ENCODE results near the gene ARHGDIB. TPM values are rescaled to one million over a fixed set of nuclear protein-coding genes. Genes with fewer than 3 reads are reported as not detected.

The ARHGDIB gene
- total RNA-seq, 2 experiments from 2014 or later: 1,588 to 1,891 TPM

GRCh38 chr12:14950982-14951746 is 10.2 kb downstream of the ARHGDIB start:
- ChIA-PET CTCF (no interaction called here), POLR2A (no interaction called here)
- no peaks in the 10 kb centered on the region for H3K9me3 Mint-ChIP-seq
- peak overlapping the region; percentile 73 for H3K4me3 Mint-ChIP-seq
- peaks cover 90% of the 10 kb centered on the region for H3K4me1 Mint-ChIP-seq
- no peaks in the 10 kb centered on the region for H3K27me3 Mint-ChIP-seq
- H3K27ac Mint-ChIP-seq: peak overlapping the region; percentile 91
- H3K36me3 Mint-ChIP-seq (ENCODE audit: low read depth): peaks cover 85% of the 10 kb centered on the region
- DNase-seq: no peak

DNA sequence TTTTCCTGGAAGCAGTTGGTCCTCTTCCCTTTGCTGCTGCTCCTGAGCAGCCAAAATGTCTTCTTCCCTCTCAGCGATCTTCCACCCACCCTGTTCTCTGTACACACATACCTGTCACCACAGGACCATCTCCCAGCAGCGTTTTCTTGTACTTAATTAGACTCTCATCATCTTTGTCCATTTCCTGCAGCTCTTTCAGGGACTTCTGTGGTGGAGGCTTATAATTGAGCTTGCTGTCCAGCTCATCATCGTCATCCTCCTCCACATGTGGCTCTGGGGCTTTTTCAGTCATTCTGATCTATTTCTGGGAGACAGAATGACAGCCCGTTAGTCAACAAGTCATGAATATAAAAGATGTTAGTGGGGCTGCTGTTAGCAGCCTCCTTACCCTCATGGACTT is 11.0 kb downstream of the ARHGDIB start:
- POLR2A ChIA-PET: no interaction called here
- Mint-ChIP-seq H3K36me3 (ENCODE audit: low read depth) (peaks cover 87% of the 10 kb centered on the region), H3K27ac (peak overlapping the region; percentile 90), H3K27me3 (no peaks in the 10 kb centered on the region), H3K9me3 (no peaks in the 10 kb centered on the region), H3K4me3 (peak overlapping the region; percentile 73), H3K4me1 (peaks cover 90% of the 10 kb centered on the region)
- CTCF ChIA-PET: no interaction called here
- no peak for DNase-seq

- peaks cover 94% of the 10 kb centered on the region for H3K4me1 Mint-ChIP-seq
- ChIA-PET POLR2A (no interaction called here), CTCF (no interaction called here)
- peaks cover 92% of the 10 kb centered on the region for H3K36me3 Mint-ChIP-seq (ENCODE audit: low read depth)
- H3K27me3 Mint-ChIP-seq: no peaks in the 10 kb centered on the region
- H3K9me3 Mint-ChIP-seq: no peaks in the 10 kb centered on the region
- peak overlapping the region; percentile 73 for H3K4me3 Mint-ChIP-seq
- no peak for DNase-seq
- H3K27ac Mint-ChIP-seq: peak overlapping the region; percentile 90
These were observed 11.8 kb downstream of the ARHGDIB start for GRCh38 chr12:14949631-14950030.

GRCh38 chr12:14948672-14949071 is 12.7 kb downstream of the ARHGDIB start:
- ChIA-PET CTCF (interaction anchor here (0.6 to 1.5 kb wide), 5 partner anchors 9 to 26 kb away, joined by 3 to 4 read pairs (median 4); partner anchors contain the start of gene ARHGDIB), POLR2A (interaction anchor here (0.6 to 1.3 kb wide), 3 partner anchors 10 to 175 kb away, joined by 3 to 6 read pairs (median 3); partner anchors contain the start of gene ARHGDIB)
- peaks cover 86% of the 10 kb centered on the region for H3K4me1 Mint-ChIP-seq
- no peaks in the 10 kb centered on the region for H3K9me3 Mint-ChIP-seq
- peak overlapping the region; percentile 73 for H3K4me3 Mint-ChIP-seq
- peak; percentile 78 for DNase-seq
- peaks cover 86% of the 10 kb centered on the region for H3K36me3 Mint-ChIP-seq (ENCODE audit: low read depth)
- peak overlapping the region; percentile 90 for H3K27ac Mint-ChIP-seq
- no peaks in the 10 kb centered on the region for H3K27me3 Mint-ChIP-seq

DNA sequence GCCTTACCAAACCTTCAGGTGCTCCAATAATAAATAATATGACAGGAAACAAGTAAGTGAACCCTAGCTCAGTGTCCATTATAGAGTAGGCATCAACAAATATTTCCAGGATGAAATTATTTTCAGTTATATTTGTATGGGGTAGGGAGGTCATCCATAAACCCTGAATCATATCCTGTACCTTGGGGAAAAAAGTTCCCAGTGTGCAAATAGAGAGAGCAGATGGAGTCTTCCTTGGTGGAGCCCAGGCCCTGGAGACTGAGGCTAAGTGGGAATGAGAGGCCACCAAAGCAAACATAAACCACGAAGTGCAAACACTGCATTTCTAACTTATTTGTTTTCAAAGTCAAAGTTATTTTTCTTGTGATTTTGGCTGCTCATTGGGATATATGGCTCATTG is 14.5 kb downstream of the ARHGDIB start:
- ChIA-PET POLR2A (no interaction called here), CTCF (no interaction called here)
- Mint-ChIP-seq H3K27ac (peak overlapping the region; percentile 42), H3K4me3 (no peak overlapping the region), H3K36me3 (ENCODE audit: low read depth) (peaks cover 85% of the 10 kb centered on the region), H3K4me1 (peaks cover 78% of the 10 kb centered on the region), H3K27me3 (no peaks in the 10 kb centered on the region), H3K9me3 (no peaks in the 10 kb centered on the region)
- no peak for DNase-seq

DNA sequence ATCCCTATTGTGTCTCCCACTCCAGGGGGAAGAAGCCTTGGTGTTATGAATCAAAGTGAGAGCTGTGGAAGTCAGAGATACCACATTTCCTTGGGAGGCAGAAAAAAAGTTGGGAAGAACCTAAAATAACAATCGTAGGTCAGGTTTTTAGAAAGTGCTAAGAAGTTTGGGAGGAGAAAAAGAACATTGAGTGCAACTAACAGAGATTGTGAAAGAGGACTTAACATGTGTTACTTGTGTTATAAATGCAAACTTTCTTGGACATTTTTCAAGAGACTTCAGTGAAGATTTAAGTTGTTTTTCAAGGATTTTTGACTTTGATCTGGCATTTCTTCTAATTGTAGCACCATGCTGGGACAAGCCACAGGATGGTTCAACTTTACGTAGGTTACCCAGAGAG is 15.2 kb downstream of the ARHGDIB start:
- POLR2A ChIA-PET: no interaction called here
- no peaks in the 10 kb centered on the region for H3K9me3 Mint-ChIP-seq
- peaks cover 87% of the 10 kb centered on the region for H3K36me3 Mint-ChIP-seq (ENCODE audit: low read depth)
- H3K4me1 Mint-ChIP-seq: peaks cover 73% of the 10 kb centered on the region
- no peaks in the 10 kb centered on the region for H3K27me3 Mint-ChIP-seq
- H3K27ac Mint-ChIP-seq: peak overlapping the region; percentile 48
- DNase-seq: no peak
- H3K4me3 Mint-ChIP-seq: no peak overlapping the region
- CTCF ChIA-PET: interaction anchor here (1.4 kb wide), 1 partner anchor 9 kb away, joined by 5 read pairs; no protein-coding TSS in a partner anchor

DNA sequence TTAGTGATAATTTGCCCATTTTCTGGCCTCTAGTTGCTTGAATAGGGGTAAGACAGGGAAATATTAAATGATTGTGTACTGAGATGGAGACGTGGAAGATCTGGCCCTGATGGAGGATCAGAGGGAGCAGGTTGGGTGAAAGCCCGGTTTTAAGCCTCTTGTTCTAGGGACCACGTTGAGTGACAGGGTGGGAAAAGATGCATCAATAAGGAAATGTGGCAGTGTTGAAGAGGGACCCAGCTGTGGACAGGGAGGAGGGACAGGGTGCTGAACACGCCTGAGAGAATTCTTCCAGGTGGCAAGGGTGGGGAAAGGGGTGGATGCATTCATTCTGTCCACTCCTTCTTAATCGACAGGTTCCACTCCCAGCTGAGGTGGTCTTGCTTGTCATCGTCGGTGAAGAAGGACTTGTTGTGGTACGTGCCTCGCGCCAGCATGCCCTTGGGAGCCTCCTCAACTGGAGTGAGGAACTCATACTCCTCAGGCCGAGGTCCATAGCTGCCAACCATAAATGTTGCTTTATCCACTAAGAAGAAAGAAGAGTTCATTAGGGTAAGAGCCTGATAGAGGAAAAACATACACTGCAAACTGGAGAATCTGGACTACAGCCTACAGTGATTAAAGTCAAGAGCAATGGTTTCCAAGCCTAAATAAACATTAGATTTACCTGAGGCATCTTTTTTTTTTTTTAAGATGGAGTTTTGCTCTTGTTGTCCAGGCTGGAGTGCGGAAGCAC is 19.0 kb downstream of the ARHGDIB start:
- DNase-seq: no peak
- Mint-ChIP-seq H3K27ac (peak overlapping the region; percentile 10), H3K36me3 (ENCODE audit: low read depth) (peaks cover 86% of the 10 kb centered on the region), H3K27me3 (no peaks in the 10 kb centered on the region), H3K4me1 (peaks cover 59% of the 10 kb centered on the region), H3K9me3 (no peaks in the 10 kb centered on the region), H3K4me3 (no peak overlapping the region)
- CTCF ChIA-PET: no interaction called here
- POLR2A ChIA-PET: no interaction called here

DNA sequence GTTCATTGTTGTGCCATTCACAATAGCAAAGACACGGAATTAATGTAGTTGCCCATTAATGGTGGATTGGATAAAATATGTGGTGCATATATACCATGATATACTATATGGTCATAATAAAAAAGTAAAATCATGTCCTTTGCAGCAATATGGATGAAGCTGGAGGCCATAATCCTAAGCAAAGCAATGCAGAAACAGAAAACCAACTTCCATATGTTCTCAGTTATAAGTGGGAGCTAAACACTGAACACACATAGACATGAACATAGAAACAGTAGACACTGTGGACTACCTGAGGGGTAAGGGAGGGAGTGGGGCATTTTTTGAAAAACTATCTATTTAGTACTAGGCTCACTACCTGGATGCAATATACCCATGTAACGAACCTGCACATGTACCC is 20.0 kb downstream of the ARHGDIB start:
- ChIA-PET CTCF (interaction anchor here (0.7 kb wide), 1 partner anchor 11 kb away, joined by 4 read pairs; no protein-coding TSS in a partner anchor), POLR2A (interaction anchor here (0.6 kb wide), 1 partner anchor 68 kb away, joined by 8 read pairs; no protein-coding TSS in a partner anchor)
- peaks cover 87% of the 10 kb centered on the region for H3K36me3 Mint-ChIP-seq (ENCODE audit: low read depth)
- H3K9me3 Mint-ChIP-seq: no peaks in the 10 kb centered on the region
- peaks cover 51% of the 10 kb centered on the region for H3K4me1 Mint-ChIP-seq
- H3K27me3 Mint-ChIP-seq: no peaks in the 10 kb centered on the region
- no peak overlapping the region for H3K27ac Mint-ChIP-seq
- H3K4me3 Mint-ChIP-seq: no peak overlapping the region
- DNase-seq: no peak

GRCh38 chr12:14938301-14938700 is 23.1 kb downstream of the ARHGDIB start, which contains the start of gene ERP27:
Gene ERP27, minus strand, starts transcription at chr12:14938537. Its CDS starts 29 bp downstream, at chr12:14938508.
- H3K27me3 Mint-ChIP-seq: no peaks in the 10 kb centered on the region
- CTCF ChIA-PET: interaction anchor here (0.7 to 1.3 kb wide), 3 partner anchors 11 to 45 kb away, joined by 3 to 4 read pairs (median 3); no protein-coding TSS in a partner anchor
- POLR2A ChIA-PET: no interaction called here
- no peaks in the 10 kb centered on the region for H3K9me3 Mint-ChIP-seq
- H3K4me1 Mint-ChIP-seq: peaks cover 32% of the 10 kb centered on the region
- no peak for DNase-seq
- H3K4me3 Mint-ChIP-seq: no peak within 1 kb of the TSS
- H3K36me3 Mint-ChIP-seq (ENCODE audit: low read depth): peaks cover 82% of the 10 kb centered on the region
- H3K27ac Mint-ChIP-seq: peak within 1 kb of the TSS; percentile 50

- ChIA-PET POLR2A (no interaction called here), CTCF (interaction anchor here (1.2 to 2.1 kb wide), 4 partner anchors 8 to 42 kb away, joined by 3 to 5 read pairs (median 4); no protein-coding TSS in a partner anchor)
- H3K9me3 Mint-ChIP-seq: no peaks in the 10 kb centered on the region
- no peak overlapping the region for H3K4me3 Mint-ChIP-seq
- peaks cover 32% of the 10 kb centered on the region for H3K4me1 Mint-ChIP-seq
- H3K27me3 Mint-ChIP-seq: no peaks in the 10 kb centered on the region
- H3K36me3 Mint-ChIP-seq (ENCODE audit: low read depth): peaks cover 86% of the 10 kb centered on the region
- peak overlapping the region; percentile 5 for H3K27ac Mint-ChIP-seq
- DNase-seq: no peak
These were observed 23.7 kb downstream of the ARHGDIB start for GRCh38 chr12:14937689-14938088.

- Mint-ChIP-seq H3K27me3 (no peaks in the 10 kb centered on the region), H3K27ac (no peak overlapping the region), H3K9me3 (no peaks in the 10 kb centered on the region), H3K4me1 (peaks cover 26% of the 10 kb centered on the region), H3K4me3 (no peak overlapping the region), H3K36me3 (ENCODE audit: low read depth) (peaks cover 86% of the 10 kb centered on the region)
- ChIA-PET CTCF (interaction anchor here (1.2 to 2.1 kb wide), 5 partner anchors 9 to 59 kb away, joined by 3 to 6 read pairs (median 4); no protein-coding TSS in a partner anchor), POLR2A (interaction anchor here (1.0 kb wide), 1 partner anchor 23 kb away, joined by 6 read pairs; no protein-coding TSS in a partner anchor)
- no peak for DNase-seq
These were observed 24.4 kb downstream of the ARHGDIB start for GRCh38 chr12:14937014-14937413.

DNA sequence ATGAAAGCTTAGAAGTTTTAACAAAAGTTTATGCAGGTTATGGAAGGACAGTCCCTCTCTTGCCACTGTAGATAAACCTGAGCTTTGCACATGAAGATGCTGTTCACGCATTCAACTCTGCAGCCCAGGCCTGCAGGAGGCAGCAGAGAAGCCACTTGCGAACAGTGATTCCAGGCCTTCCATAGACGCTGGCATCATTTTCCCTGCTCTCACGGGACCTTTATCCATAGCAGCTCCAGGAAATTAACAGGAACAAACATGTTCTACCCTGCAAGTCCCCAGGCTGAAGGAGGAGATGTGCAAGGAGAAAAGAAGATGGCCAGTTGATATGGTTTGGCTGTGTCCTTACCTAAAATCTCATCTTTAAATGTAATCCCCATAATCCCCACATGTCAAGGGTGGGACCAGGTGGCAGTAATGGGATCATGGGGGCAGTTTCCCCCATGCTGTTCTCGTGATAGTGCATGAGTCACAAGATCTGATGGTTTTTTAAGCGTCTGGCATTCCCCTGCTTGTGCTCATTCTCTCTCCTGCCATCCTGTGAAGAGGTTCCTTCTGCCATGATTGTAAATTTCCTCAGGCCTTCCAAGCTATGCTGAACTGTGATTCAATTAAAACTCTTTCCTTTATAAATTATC is 25.1 kb downstream of the ARHGDIB start:
- no peak for DNase-seq
- H3K27ac Mint-ChIP-seq: no peak overlapping the region
- H3K4me3 Mint-ChIP-seq: no peak overlapping the region
- H3K36me3 Mint-ChIP-seq (ENCODE audit: low read depth): peaks cover 83% of the 10 kb centered on the region
- peaks cover 23% of the 10 kb centered on the region for H3K4me1 Mint-ChIP-seq
- H3K27me3 Mint-ChIP-seq: no peaks in the 10 kb centered on the region
- no peaks in the 10 kb centered on the region for H3K9me3 Mint-ChIP-seq
- POLR2A ChIA-PET: interaction anchor here (1.0 kb wide), 1 partner anchor 24 kb away, joined by 6 read pairs; no protein-coding TSS in a partner anchor
- CTCF ChIA-PET: interaction anchor here (0.8 to 2.1 kb wide), 4 partner anchors 9 to 59 kb away, joined by 3 to 6 read pairs (median 4); no protein-coding TSS in a partner anchor
